Measurements from ENCODE around the gene BLTP3B.

DNA sequence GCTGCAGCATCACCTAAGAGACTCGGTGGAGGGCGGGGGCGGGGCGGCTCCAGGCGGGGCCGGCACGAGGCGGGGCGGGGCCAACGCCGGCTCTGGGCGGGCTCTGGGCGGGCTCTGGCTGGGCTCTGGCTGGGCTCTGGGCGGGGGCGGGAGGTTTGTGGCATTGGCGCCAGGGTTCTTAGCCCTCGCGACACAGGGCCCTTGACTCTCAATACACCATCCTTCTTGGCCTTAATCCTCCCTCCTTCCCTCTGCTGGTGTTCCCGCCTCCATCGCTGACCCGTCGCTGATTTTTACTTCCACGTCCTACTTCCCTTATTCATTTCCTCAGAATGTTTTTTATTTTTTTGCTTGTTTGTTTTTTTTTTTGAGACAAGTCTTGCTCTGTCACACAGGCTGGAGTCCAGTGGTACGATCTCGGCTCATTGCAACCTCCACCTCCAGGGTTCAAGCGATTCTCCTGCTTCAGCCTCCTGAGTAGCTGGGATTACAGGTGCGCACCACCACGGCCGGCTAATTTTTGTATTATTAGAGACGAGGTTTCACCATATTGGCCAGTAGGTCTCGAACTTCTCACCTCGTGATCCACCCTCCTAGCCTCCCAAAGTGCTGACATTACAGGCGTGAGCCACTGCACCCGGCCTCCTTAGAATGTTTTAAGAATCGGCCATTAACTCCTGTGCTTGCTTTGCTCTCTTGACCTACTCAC lies at the start of gene BLTP3B:
- TF ChIP-seq CTCF (CRISPR knock-in tag; IDR thresholded peaks at IDR 0.05) (no peak), FOXO4 (CRISPR knock-in tag; conservative IDR thresholded peaks at IDR 0.05) (no peak), NFYB (CRISPR knock-in tag; IDR thresholded peaks at IDR 0.05) (no peak), CBFB (CRISPR knock-in tag; IDR thresholded peaks at IDR 0.05) (no peak)

Measured in HepG2 (cell line).